ENCODE results near the gene WDR27.

DNA sequence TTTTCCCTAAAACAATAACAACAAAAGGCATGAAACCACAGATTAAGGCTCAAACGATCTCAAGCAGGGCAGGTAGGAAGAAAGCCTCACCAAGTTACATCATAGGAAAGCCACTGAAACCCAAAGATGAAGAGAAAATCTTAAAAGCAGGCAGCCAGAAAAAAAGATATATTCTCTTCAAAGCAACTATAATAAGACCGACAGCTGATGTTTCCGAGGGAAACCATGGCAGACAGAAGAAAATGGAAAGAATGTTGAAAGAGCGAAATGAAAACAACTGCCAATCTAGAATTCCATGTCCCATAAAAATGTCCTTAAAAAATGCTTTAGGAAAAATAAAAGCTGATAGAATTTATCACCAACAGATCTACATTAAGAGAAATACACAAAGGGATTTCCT lies 286.6 kb downstream of the WDR27 start:
- TF ChIP-seq EZH2 (IDR thresholded peaks at IDR 0.05; ENCODE audit: borderline replicate concordance, insufficient read depth, low read length, poor library complexity, severe bottlenecking) (no peak), CTCF (IDR thresholded peaks at IDR 0.05; ENCODE audit: poor library complexity, severe bottlenecking) (no peak)

Data from neural cell (in vitro differentiated cells).